K562 (cell line): ENCODE measurements around the gene ATXN1. TPM values are rescaled to one million over a fixed set of nuclear protein-coding genes. Genes with fewer than 3 reads are reported as not detected.

Source experiments
- ATAC-seq: fragments of 200-7000 bp; cut with Tn5 transposase; 3 replicates; pipeline ENCODE4 v1.9.1; 2020; ENCODE audit warnings: moderate library complexity
- BruUV-seq: library from RNA; stranded (reverse); fragments of 400-500 nt; replicated peaks from 2 replicates; lab custom pipeline; 2021; lab: Mats Ljungman, UMichigan
- CTCF ChIA-PET: fragments of 300-600 bp; formaldehyde crosslinking; extraction: SDS; loops from one replicate; lab custom pipeline; 2021; ENCODE audit warnings: low intra/inter-chr PET ratio; lab: Yijun Ruan, JAX
- POLR2A ChIA-PET: fragments of 300-600, 350-650 bp; sonication (Branson Sonifier 250); formaldehyde crosslinking; extraction: SDS; loops from one replicate; lab custom pipeline; 2021; ENCODE audit warnings: antibody characterized with exemption, inconsistent platforms; lab: Yijun Ruan, JAX
- DNase-seq, 4 experiments: peaks; one replicate each; pipeline versions ENCODE4 v3.0.0 to v3.0.0-alpha.2; 2011 to 2018; ENCODE audit warnings: low spot score in 3 of 4, mixed read lengths in 3 of 4; ENCODE audit errors: extremely low read depth in 1 of 4
- FAIRE-seq: peaks from 2 replicates; lab custom pipeline; 2011; peaks lifted over from hg19 to GRCh38; lab: Jason Lieb, UNC
- H2AFZ ChIP-seq: 2 replicates; pipeline ENCODE4 v1.6.0; 2011; ENCODE audit warnings: low read depth, low read length, control low read depth, inconsistent platforms
- H3K27ac ChIP-seq: fragments of 200-600 bp; 3 replicates; pipeline ENCODE4 v1.8.0; 2011; ENCODE audit warnings: low read depth, mild to moderate bottlenecking, control low read depth, inconsistent platforms, low read length, moderate library complexity, mixed read lengths; ENCODE audit errors: extremely low read depth
- H3K27me3 ChIP-seq, 2 experiments: fragments of 300-600 bp in 1 of 2; 2 replicates in 1 of 2; 3 replicates in 1 of 2; pipeline versions ENCODE4 v1.6.0 to v1.8.0; 2011; ENCODE audit warnings: inconsistent platforms in 2 of 2, low read length in 2 of 2, mild to moderate bottlenecking in 1 of 2, mixed read lengths in 1 of 2, moderate library complexity in 1 of 2; ENCODE audit not compliant: control insufficient read depth in 2 of 2, insufficient read depth in 2 of 2
- H3K36me3 ChIP-seq: fragments of 300-600 bp; 3 replicates; pipeline ENCODE4 v1.8.0; 2011; ENCODE audit warnings: mild to moderate bottlenecking, low read length, inconsistent platforms; ENCODE audit not compliant: control insufficient read depth, insufficient read depth
- H3K4me1 ChIP-seq, 2 experiments: fragments of 200-600 bp in 1 of 2; replicated peaks in 1 of 2; 2 replicates in 1 of 2; 3 replicates in 1 of 2; pipeline versions ENCODE4 v1.5.1 to v1.8.0; 2011; ENCODE audit warnings: inconsistent platforms in 2 of 2, low read length in 2 of 2, mild to moderate bottlenecking in 1 of 2, mixed read lengths in 1 of 2, moderate library complexity in 1 of 2; ENCODE audit not compliant: control insufficient read depth in 2 of 2, insufficient read depth in 2 of 2
- H3K4me2 ChIP-seq: 2 replicates; pipeline ENCODE4 v1.6.1; 2011; ENCODE audit warnings: low read length, control low read depth, inconsistent platforms, mixed read lengths; ENCODE audit not compliant: insufficient read depth
- H3K4me3 ChIP-seq: fragments of 200-600 bp; sonication (generic), shearing (Covaris generic); 2 replicates; pipeline ENCODE4 v1.5.1; 2016; ENCODE audit warnings: control low read depth, inconsistent platforms
- H3K79me2 ChIP-seq: fragments of 200-600 bp; 3 replicates; pipeline ENCODE4 v1.8.0; 2011; ENCODE audit warnings: low read length, inconsistent platforms; ENCODE audit not compliant: control insufficient read depth, insufficient read depth
- H3K9ac ChIP-seq, 2 experiments: 2 replicates each; pipeline versions ENCODE4 v1.6.0 to v1.6.1; 2011; ENCODE audit warnings: low read depth in 2 of 2, low read length in 2 of 2, control low read depth in 1 of 2, inconsistent platforms in 1 of 2, mild to moderate bottlenecking in 1 of 2, mixed read lengths in 1 of 2; ENCODE audit not compliant: insufficient read depth in 1 of 2
- H3K9me1 ChIP-seq: one replicate; pipeline ENCODE4 v1.6.0; 2011; ENCODE audit warnings: inconsistent platforms, mild to moderate bottlenecking, low read length, moderate library complexity; ENCODE audit not compliant: control insufficient read depth, insufficient read depth
- H3K9me3 ChIP-seq: replicated peaks from 2 replicates; pipeline ENCODE4 v1.5.1; 2011; ENCODE audit warnings: low read depth, low read length, inconsistent platforms; ENCODE audit not compliant: control insufficient read depth, insufficient read depth
- H4K20me1 ChIP-seq: replicated peaks from 2 replicates; pipeline ENCODE4 v1.6.1; 2011; ENCODE audit warnings: low read length, inconsistent platforms, mixed read lengths; ENCODE audit not compliant: control insufficient read depth, insufficient read depth
- ETS2 ChIP-seq: IDR thresholded peaks from 2 replicates; pipeline ENCODE4 v1.6.1; 2016; ENCODE audit warnings: borderline replicate concordance, missing genetic modification characterization, mild to moderate bottlenecking, moderate library complexity, missing compliant biosample characterization; ENCODE audit not compliant: poor library complexity, severe bottlenecking
- HEY1 ChIP-seq: fragments of 250-450 bp; sonication (Bioruptor Pico); IDR thresholded peaks from 2 replicates; pipeline ENCODE4 v1.5.0; 2020; ENCODE audit warnings: mild to moderate bottlenecking, moderate library complexity, borderline replicate concordance
- HOXB6 ChIP-seq: fragments of 250-450 bp; sonication (Bioruptor Pico); IDR thresholded peaks from 2 replicates; pipeline ENCODE4 v1.5.1; 2022; ENCODE audit warnings: mild to moderate bottlenecking, borderline replicate concordance
- L3MBTL2 ChIP-seq: fragments of 450-650 bp; IDR thresholded peaks from 2 replicates; pipeline ENCODE4 v1.6.1; 2016; ENCODE audit warnings: mild to moderate bottlenecking, moderate library complexity
- MTA1 ChIP-seq: fragments of 450-650 bp; IDR thresholded peaks from 2 replicates; pipeline ENCODE4 v1.6.1; 2017; ENCODE audit warnings: borderline replicate concordance
- MTF1 ChIP-seq: fragments of 250-450 bp; sonication (Bioruptor Pico); IDR thresholded peaks from 2 replicates; pipeline ENCODE4 v1.9.0; 2021; ENCODE audit warnings: moderate library complexity, mild to moderate bottlenecking, inconsistent platforms, borderline replicate concordance
- NFATC3 ChIP-seq: fragments of 450-650 bp; IDR thresholded peaks from 2 replicates; pipeline ENCODE4 v1.6.1; 2017; ENCODE audit warnings: mild to moderate bottlenecking
- NFRKB ChIP-seq: fragments of 450-650 bp; IDR thresholded peaks from 2 replicates; pipeline ENCODE4 v1.6.1; 2016; ENCODE audit warnings: low read depth
- NR1H2 ChIP-seq: sonication (generic); formaldehyde crosslinking; IDR thresholded peaks from 2 replicates; pipeline ENCODE4 v1.4.0; 2020; ENCODE audit warnings: mild to moderate bottlenecking, missing genetic modification reagents
- RBM34 ChIP-seq: fragments of 200-400 bp; formaldehyde crosslinking; IDR thresholded peaks from 2 replicates; pipeline ENCODE4 v1.6.1; 2018; ENCODE audit warnings: low read length, borderline replicate concordance; ENCODE audit not compliant: insufficient read depth
- SLC30A9 ChIP-seq: fragments of 250-450 bp; sonication (Bioruptor Pico); IDR thresholded peaks from 2 replicates; pipeline ENCODE4 v1.8.0; 2022; ENCODE audit warnings: mild to moderate bottlenecking, moderate library complexity
- SNRNP70 ChIP-seq: fragments of 200-400 bp; formaldehyde crosslinking; optimal IDR thresholded peaks from 2 replicates; pipeline ENCODE3; 2017; ENCODE audit warnings: low read depth, low read length
- YBX1 ChIP-seq: fragments of 450-650 bp; IDR thresholded peaks from 2 replicates; pipeline ENCODE4 v1.7.1; 2016; ENCODE audit warnings: mild to moderate bottlenecking
- ZNF212 ChIP-seq: fragments of 450-650 bp; formaldehyde crosslinking; IDR thresholded peaks from 2 replicates; pipeline ENCODE4 v1.4.0; 2020; ENCODE audit warnings: mild to moderate bottlenecking
- ZNF239 ChIP-seq: fragments of 250-450 bp; sonication (Bioruptor Pico); IDR thresholded peaks from 2 replicates; pipeline ENCODE4 v1.4.0; 2020; ENCODE audit warnings: mild to moderate bottlenecking
- ZNF717 ChIP-seq: fragments of 250-450 bp; sonication (Bioruptor Pico); IDR thresholded peaks from 2 replicates; pipeline ENCODE4 v1.5.0; 2021
- WGBS: fragments of 100-300 bp; shearing (Covaris generic); methylation state at CpG from one replicate; pipeline ENCODE4 v1.1.6; 2016; ENCODE audit warnings: low coverage, mixed read lengths; ENCODE audit not compliant: insufficient coverage; ENCODE audit errors: missing lambda C conversion rate; 5-methylcytosine and 5-hydroxymethylcytosine counted together
- in situ Hi-C: fragments of 300-500 bp; cut with MboI; formaldehyde crosslinking; loops from 4 replicates; pipeline ENCODE4 v1.15.0; 2018; ENCODE audit warnings: inconsistent platforms, mixed read lengths
- intact Hi-C: fragments of 100-400 bp; cut with micrococcal nuclease; formaldehyde crosslinking; loops from 2 replicates; pipeline ENCODE4 v1.14.2; 2022
- polyA plus RNA-seq, 8 experiments: library from polyadenylated mRNA; depleted of rRNA in 4 of 8; stranded (reverse) in 5 of 8; unstranded in 3 of 8; fragments of >200 nt; fragmentation: Nextera tagmentation in 2 of 8; fragmentation: Illumina TruSeq in 1 of 8; extraction: Ambion mirVana in 2 of 8; extraction: Trizol in 1 of 8; gene quantifications; 2 replicates each; pipeline versions ENCODE4 v1.2.1 to v1.2.3, GENCODE V29; 2011 to 2014; ENCODE audit warnings: inconsistent platforms in 1 of 8, missing spikeins in 1 of 8
- total RNA-seq, 7 experiments: library from RNA; depleted of rRNA in 6 of 7; stranded (reverse); fragments of >200 nt in 6 of 7; fragmentation: Illumina TruSeq in 2 of 7; extraction: Trizol in 2 of 7; gene quantifications; 2 replicates each; pipeline versions ENCODE4 v1.2.1 to v1.2.3, GENCODE V29; 2011 to 2021; ENCODE audit warnings: low replicate concordance in 1 of 7
- TF ChIP-seq, protein P1 (sequence below): fragments of 250-450 bp; sonication (Bioruptor Pico); IDR thresholded peaks from 2 replicates; pipeline ENCODE4 v1.5.0; 2021; ENCODE audit warnings: mild to moderate bottlenecking, borderline replicate concordance

Gene ATXN1
- total and polyA plus RNA-seq, 9 of the 15 experiments (the other 6 are each of a cell fraction or from before 2014, with no cell fraction given), result under 0.01 to 1.2 (median 0.58) TPM

DNA sequence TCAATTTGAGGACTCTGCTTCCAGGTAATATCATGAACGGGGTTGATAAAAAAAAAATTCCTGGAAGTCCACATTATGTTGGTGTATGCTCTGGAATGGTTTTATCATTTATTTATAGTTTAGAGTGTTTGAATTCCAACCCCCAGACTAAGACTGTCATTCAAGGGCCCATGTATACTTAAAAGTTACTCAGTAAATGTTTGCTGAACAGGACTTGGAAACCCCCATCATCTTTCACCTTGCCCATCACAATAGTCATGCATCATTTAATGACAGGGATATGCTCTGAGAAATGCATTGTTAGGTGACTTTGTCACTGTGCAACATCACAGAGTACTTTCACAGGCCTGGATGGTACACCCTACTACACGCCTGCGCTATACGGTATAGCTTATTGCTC, 104.8 kb downstream of the ATXN1 start:
- no peak for TF ChIP-seq NR1H2
- no peak for TF ChIP-seq SNRNP70
- no peak for TF ChIP-seq ZNF239
- TF ChIP-seq ZNF212 (CRISPR knock-in tag), result no peak
- no peak for TF ChIP-seq HEY1 (CRISPR knock-in tag)
- no peak for TF ChIP-seq NFRKB
- TF ChIP-seq HOXB6 (CRISPR knock-in tag), result no peak
- TF ChIP-seq ZNF717 (CRISPR knock-in tag), result no peak
- TF ChIP-seq MTF1 (CRISPR knock-in tag), result no peak
- TF ChIP-seq YBX1, result no peak
- no peak for TF ChIP-seq L3MBTL2
- TF ChIP-seq RBM34, result no peak
- TF ChIP-seq NFATC3, result no peak
- TF ChIP-seq ETS2, result no peak
- no peak for TF ChIP-seq SLC30A9 (CRISPR knock-in tag)
- no peak for TF ChIP-seq MTA1
- TF ChIP-seq, protein P1, sequence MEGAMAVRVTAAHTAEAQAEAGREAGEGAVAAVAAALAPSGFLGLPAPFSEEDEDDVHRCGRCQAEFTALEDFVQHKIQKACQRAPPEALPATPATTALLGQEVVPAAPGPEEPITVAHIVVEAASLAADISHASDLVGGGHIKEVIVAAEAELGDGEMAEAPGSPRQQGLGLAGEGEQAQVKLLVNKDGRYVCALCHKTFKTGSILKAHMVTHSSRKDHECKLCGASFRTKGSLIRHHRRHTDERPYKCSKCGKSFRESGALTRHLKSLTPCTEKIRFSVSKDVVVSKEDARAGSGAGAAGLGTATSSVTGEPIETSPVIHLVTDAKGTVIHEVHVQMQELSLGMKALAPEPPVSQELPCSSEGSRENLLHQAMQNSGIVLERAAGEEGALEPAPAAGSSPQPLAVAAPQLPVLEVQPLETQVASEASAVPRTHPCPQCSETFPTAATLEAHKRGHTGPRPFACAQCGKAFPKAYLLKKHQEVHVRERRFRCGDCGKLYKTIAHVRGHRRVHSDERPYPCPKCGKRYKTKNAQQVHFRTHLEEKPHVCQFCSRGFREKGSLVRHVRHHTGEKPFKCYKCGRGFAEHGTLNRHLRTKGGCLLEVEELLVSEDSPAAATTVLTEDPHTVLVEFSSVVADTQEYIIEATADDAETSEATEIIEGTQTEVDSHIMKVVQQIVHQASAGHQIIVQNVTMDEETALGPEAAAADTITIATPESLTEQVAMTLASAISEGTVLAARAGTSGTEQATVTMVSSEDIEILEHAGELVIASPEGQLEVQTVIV (CRISPR knock-in tag), result no peak
- CTCF ChIA-PET, result no interaction called here

More for the DNA sequence above, 104.8 kb downstream of the ATXN1 start:
- in situ Hi-C loops, result no loop called here
- intact Hi-C loops, result no loop called here
- H3K79me2 ChIP-seq, result no peaks in the 10 kb centered on the region
- no peaks in the 10 kb centered on the region for H3K9me1 ChIP-seq
- no peak overlapping the region for H3K4me3 ChIP-seq
- FAIRE-seq (no peak), ATAC-seq (no peak), DNase-seq (no peak)
- BruUV-seq, result no TSS peak
- no peak overlapping the region for H3K27ac ChIP-seq
- no peaks in the 10 kb centered on the region for H3K4me1 ChIP-seq
- H2AFZ ChIP-seq, result no peak overlapping the region
- H4K20me1 ChIP-seq, result no peaks in the 10 kb centered on the region
- H3K9ac ChIP-seq, result no peak overlapping the region
- peaks cover 3 to 4% of the 10 kb centered on the region in 2 experiments; a peak in 3 of 5 replicates for H3K27me3 ChIP-seq
- H3K4me2 ChIP-seq, result no peak overlapping the region
- no peaks in the 10 kb centered on the region for H3K36me3 ChIP-seq
- POLR2A ChIA-PET, result no interaction called here
- H3K9me3 ChIP-seq, result no peaks in the 10 kb centered on the region
- WGBS, result 10% methylated on average over 4 of the region's 4 CpGs
